AG04449 (cell line): ENCODE measurements around the gene CAPG.

ENCODE experiments used
- CTCF ChIA-PET: fragments of 350-600 bp; formaldehyde crosslinking; extraction: SDS; loops from one replicate; lab custom pipeline; 2021; ENCODE audit warnings: antibody characterized with exemption; lab: Yijun Ruan, JAX
- POLR2A ChIA-PET: fragments of 400-600, 350-600 bp; formaldehyde crosslinking; extraction: SDS; loops from one replicate; lab custom pipeline; 2020; ENCODE audit warnings: antibody characterized with exemption, inconsistent platforms; lab: Yijun Ruan, JAX
- DNase-seq: peaks from one replicate; pipeline ENCODE4 v3.0.0-alpha.2; 2010; ENCODE audit warnings: low read depth, low spot score
- H3K4me3 ChIP-seq: 2 replicates; pipeline ENCODE4 v1.5.1; 2011; ENCODE audit warnings: low read depth, mild to moderate bottlenecking, control low read depth, low read length
- TF ChIP-seq, protein P1 (sequence below): IDR thresholded peaks from one replicate; pipeline ENCODE4 v1.5.1; 2011; ENCODE audit warnings: mild to moderate bottlenecking, moderate library complexity, low read length, control low read depth, inconsistent platforms; ENCODE audit not compliant: insufficient read depth; ENCODE audit errors: missing control alignments

The CAPG gene

DNA sequence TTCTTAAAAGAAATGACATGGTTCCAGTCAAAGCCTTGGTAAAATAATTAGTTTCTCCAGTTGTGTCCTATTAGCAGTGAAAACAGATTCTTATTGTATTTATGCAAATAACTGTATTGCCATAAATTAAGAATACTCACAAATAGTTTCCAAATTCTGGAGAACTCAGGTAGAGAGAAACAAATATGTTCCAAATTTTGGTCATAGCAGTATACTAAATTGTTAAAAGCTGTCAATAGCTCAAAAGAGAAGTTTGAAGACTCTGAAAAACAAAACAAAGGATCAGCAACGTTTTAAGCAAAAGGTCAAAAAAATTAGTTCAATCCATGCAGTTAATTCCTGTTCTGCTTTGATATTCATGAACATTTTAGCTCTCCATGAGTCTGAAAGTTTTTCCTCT, 30.1 kb downstream of the CAPG start:
- POLR2A ChIA-PET = no interaction called here
- CTCF ChIA-PET = interaction anchor here (1.4 kb wide), 1 partner anchor 172 kb away, joined by 4 read pairs; no protein-coding TSS in a partner anchor
- DNase-seq = no peak
- no peak overlapping the region for H3K4me3 ChIP-seq
- TF ChIP-seq, protein P1, sequence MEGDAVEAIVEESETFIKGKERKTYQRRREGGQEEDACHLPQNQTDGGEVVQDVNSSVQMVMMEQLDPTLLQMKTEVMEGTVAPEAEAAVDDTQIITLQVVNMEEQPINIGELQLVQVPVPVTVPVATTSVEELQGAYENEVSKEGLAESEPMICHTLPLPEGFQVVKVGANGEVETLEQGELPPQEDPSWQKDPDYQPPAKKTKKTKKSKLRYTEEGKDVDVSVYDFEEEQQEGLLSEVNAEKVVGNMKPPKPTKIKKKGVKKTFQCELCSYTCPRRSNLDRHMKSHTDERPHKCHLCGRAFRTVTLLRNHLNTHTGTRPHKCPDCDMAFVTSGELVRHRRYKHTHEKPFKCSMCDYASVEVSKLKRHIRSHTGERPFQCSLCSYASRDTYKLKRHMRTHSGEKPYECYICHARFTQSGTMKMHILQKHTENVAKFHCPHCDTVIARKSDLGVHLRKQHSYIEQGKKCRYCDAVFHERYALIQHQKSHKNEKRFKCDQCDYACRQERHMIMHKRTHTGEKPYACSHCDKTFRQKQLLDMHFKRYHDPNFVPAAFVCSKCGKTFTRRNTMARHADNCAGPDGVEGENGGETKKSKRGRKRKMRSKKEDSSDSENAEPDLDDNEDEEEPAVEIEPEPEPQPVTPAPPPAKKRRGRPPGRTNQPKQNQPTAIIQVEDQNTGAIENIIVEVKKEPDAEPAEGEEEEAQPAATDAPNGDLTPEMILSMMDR = no peak

DNA sequence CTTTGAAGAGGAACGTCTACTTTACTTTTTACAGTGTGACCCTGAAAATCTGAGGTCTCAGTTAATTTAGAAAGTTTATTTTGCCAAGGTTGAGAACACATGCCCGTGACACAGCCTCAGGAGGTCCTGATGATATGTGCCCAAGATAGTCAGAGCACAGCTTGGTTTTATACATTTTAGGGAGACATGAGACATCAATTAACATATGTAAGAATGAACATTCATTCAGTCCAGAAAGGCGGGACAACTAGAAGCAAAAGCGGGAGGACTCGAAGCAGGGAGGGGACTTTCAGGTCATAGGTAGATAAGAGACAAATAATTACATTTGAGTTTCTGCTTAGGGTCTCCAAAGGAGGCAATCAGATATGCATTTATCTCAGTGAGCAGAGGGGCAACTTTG, 31.9 kb downstream of the CAPG start:
- ChIA-PET CTCF (interaction anchor here (1.6 kb wide), 1 partner anchor 13 kb away, joined by 5 read pairs; no protein-coding TSS in a partner anchor), POLR2A (no interaction called here)
- TF ChIP-seq, protein P1 = no peak
- no peak overlapping the region for H3K4me3 ChIP-seq
- no peak for DNase-seq

DNA sequence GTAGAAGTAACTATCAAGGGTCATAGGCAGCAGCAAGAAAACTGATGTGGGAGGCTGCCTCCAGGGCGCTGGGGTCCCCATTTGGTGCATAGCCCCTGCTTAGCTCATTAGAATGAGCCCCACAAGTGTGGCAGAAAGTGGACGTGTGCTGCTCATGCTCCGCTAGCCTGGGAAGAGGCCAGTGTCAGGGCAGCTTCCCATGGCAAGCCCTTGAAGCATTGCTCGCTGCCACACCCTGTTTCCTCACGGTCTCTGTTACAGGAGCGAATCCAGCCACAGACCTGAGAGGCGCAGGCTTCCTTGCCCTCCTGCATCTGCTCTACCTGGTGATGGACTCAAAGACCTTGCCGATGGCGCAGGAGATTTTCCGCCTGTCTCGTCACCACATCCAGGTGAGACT, 33.1 kb downstream of the CAPG start:
- CTCF ChIA-PET = interaction anchor here (0.7 to 1.6 kb wide), 3 partner anchors 14 to 175 kb away, joined by 3 to 5 read pairs (median 3); no protein-coding TSS in a partner anchor
- H3K4me3 ChIP-seq = no peak overlapping the region
- TF ChIP-seq, protein P1 = no peak
- no peak for DNase-seq
- POLR2A ChIA-PET = interaction anchor here (1.1 to 1.2 kb wide), 2 partner anchors 23 to 162 kb away, joined by 3 to 4 read pairs; partner anchors contain the start of genes ELMOD3, MAT2A and RETSAT

DNA sequence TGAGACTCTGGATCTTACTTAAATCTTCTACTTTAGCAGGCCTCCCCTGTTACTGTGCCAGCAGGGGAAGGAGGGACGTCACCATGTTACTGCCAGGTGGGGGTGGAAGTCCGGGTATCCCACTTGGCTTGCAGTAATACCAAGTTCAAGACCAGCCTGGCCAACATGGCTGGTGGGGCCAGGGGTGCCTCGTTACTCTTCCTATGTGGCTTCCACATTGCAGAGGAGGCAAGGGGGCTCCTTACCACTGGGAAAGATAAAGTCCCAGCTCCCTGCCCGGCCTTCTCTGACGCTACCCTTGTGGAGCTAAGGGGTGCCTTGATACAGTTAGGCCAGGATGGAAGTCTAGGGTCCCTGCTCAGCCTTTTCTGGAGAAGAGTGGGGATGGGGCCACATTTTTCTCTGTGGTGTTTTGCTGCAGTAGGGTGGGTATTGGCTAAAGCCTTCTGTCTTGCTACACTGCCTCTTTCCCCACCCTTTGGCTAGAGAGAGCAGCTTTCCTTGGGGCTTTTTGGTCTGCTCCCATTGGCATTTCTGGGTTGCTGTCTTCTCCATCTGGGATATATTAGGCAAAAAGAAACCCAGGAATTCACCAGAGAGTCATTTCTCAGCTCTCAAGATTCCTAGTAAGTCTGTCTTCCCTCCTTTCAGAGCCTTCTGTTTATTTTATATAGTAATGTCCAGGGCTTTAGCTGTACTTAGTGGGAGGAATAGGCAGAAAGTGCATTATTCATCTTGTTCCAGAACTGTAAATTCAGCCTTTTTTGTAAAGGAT, 33.7 kb downstream of the CAPG start:
- no peak overlapping the region for H3K4me3 ChIP-seq
- TF ChIP-seq, protein P1 = no peak
- peak; percentile 46 for DNase-seq
- ChIA-PET POLR2A (interaction anchor here (1.1 to 1.2 kb wide), 2 partner anchors 22 to 162 kb away, joined by 3 to 4 read pairs; partner anchors contain the start of genes ELMOD3, MAT2A and RETSAT), CTCF (interaction anchor here (0.7 to 1.6 kb wide), 4 partner anchors 14 to 176 kb away, joined by 3 to 5 read pairs (median 3); no protein-coding TSS in a partner anchor)

DNA sequence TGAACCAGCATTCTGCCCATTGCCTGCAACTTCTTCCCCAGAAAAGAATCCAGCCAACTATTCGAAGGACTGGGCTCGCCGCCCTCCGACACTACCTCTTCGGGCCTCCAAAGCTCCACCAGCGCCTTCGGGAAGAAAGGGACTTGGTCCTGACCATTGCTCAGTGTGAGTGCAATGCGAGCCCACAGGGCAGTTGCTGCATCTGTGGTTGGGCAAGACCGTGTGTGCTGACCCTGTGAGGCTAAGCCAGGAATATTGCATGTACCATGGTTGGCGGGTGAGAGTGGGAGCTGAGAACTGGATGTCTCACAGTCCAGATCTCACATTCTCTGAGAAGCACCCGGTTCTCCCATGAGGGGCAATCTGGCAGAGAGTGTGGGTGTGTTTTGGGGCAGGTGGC, 39.1 kb downstream of the CAPG start:
- POLR2A ChIA-PET = no interaction called here
- TF ChIP-seq, protein P1 = no peak
- CTCF ChIA-PET = interaction anchor here (0.9 to 2.2 kb wide), 3 partner anchors 10 to 13 kb away, joined by 3 to 6 read pairs (median 4); no protein-coding TSS in a partner anchor
- H3K4me3 ChIP-seq = no peak overlapping the region
- DNase-seq = no peak

DNA sequence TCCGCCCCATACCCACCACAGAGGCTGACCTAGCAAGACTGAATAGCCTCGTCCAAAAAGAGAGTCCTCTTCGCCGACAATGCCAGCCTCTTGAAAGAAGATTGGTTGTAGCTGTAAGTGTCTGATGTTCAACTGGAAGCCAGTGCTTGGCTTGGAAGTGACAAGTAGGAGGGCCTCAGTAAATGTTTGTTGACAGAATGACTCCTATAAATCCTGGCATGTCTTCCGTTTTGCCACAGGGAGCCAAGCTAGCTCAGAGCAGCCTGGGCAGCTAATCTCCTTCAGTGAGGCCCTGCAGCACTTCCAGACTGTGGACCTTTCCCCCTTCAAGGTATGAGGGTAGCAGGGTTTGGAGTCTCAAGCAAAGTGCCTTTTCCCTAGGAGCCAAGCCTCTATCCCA, 40.7 kb downstream of the CAPG start:
- POLR2A ChIA-PET = interaction anchor here (0.6 to 1.5 kb wide), 3 partner anchors 15 to 271 kb away, joined by 3 to 12 read pairs (median 3); partner anchors contain the start of genes ELMOD3, MAT2A and RETSAT
- DNase-seq = no peak
- CTCF ChIA-PET = interaction anchor here (0.8 to 2.2 kb wide), 3 partner anchors 11 to 339 kb away, joined by 3 to 6 read pairs (median 5); no protein-coding TSS in a partner anchor
- TF ChIP-seq, protein P1 = no peak
- H3K4me3 ChIP-seq = no peak overlapping the region
